ENCODE measurements around the gene COL19A1. TPM values are rescaled to one million over a fixed set of nuclear protein-coding genes. Genes with fewer than 3 reads are reported as not detected.

Gene COL19A1
- total and polyA plus RNA-seq, 7 donors: 0.54 to 1.6 (median 0.83) TPM; not detected in 3

DNA sequence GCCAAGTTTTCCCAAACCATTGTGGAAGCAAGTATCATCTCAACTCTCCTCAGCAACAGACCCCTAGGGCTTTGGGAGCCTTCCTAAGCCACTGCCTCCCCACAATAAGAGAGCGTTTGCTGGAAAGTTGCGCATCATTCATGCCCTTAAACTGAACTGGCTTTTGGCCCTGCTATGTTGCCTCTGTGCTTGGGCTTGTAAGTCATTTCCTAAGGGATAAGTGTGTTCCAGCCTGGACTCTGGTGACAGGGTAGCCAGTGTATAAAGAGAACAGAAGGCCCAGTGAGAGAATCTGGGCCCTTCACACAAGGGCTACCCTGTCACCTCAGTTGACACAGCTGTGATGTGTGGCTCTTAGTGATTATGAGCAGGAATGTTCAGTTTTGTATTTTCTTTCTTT is 358.7 kb downstream of the COL19A1 start:
- H3K27me3 ChIP-seq: no peaks in the 10 kb centered on the region

DNA sequence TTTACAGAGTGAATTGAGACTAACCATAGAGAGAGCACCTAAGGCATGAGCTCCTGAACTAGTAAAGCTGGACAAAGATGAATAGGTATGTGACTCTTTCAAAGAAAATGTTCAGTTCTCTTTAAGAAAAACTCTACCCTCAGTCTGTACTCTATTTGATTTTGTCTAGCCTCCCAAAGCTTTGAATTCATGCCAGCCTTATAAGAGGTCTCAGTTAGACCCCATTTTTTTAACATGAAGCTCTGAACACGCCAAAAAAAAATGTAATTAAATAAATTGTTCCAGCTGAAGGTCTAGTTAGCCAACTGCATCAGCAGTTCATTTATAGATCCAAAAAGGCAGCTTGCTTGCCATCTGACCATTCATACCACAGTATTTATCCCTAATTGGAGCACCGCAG is 365.0 kb downstream of the COL19A1 start:
- H3K27ac ChIP-seq: no peak overlapping the region
- TF ChIP-seq POLR2A (IDR thresholded peaks at IDR 0.05) (no peak), POLR2AphosphoS5 (IDR thresholded peaks at IDR 0.05) (no peak), CTCF (IDR thresholded peaks at IDR 0.05) (no peak), EP300 (IDR thresholded peaks at IDR 0.05) (no peak)
- intact Hi-C loops (cut with DNase I): no loop called here
- no peak for DNase-seq
- H3K27me3 ChIP-seq: no peaks in the 10 kb centered on the region
- no peaks in the 10 kb centered on the region for H3K9me3 ChIP-seq
- no peaks in the 10 kb centered on the region for H3K4me1 ChIP-seq
- no peaks in the 10 kb centered on the region for H3K36me3 ChIP-seq
- WGBS, 2 donors: 80 to 88% methylated on average over 2 of the region's 2 CpGs
- no peak overlapping the region for H3K4me3 ChIP-seq

More for the DNA sequence above, 358.7 kb downstream of the COL19A1 start:
- WGBS, 2 donors: 90 to 96% methylated on average over 2 of the region's 2 CpGs
- no peaks in the 10 kb centered on the region for H3K36me3 ChIP-seq
- no peaks in the 10 kb centered on the region for H3K4me1 ChIP-seq
- H3K9me3 ChIP-seq: no peaks in the 10 kb centered on the region
- intact Hi-C loops (cut with DNase I): no loop called here
- H3K4me3 ChIP-seq: no peak overlapping the region
- no peak for DNase-seq
- no peak overlapping the region for H3K27ac ChIP-seq
- TF ChIP-seq CTCF (IDR thresholded peaks at IDR 0.05) (no peak), EP300 (IDR thresholded peaks at IDR 0.05) (no peak), POLR2AphosphoS5 (IDR thresholded peaks at IDR 0.05) (no peak), POLR2A (IDR thresholded peaks at IDR 0.05) (no peak)

- intact Hi-C loops (cut with DNase I): no loop called here
- Histone ChIP-seq H3K9me3 (no peaks in the 10 kb centered on the region), H3K4me1 (no peaks in the 10 kb centered on the region), H3K27ac (no peak overlapping the region), H3K27me3 (no peaks in the 10 kb centered on the region), H3K4me3 (no peak overlapping the region), H3K36me3 (no peaks in the 10 kb centered on the region)
- WGBS, 2 donors: 24 to 72% methylated on average over 7 of the region's 7 CpGs
- DNase-seq: no peak
- TF ChIP-seq POLR2A (IDR thresholded peaks at IDR 0.05) (no peak), CTCF (IDR thresholded peaks at IDR 0.05) (no peak), POLR2AphosphoS5 (IDR thresholded peaks at IDR 0.05) (no peak), EP300 (IDR thresholded peaks at IDR 0.05) (no peak)
These were observed 368.3 kb downstream of the COL19A1 start for GRCh38 chr6:70234561-70235236.

GRCh38 chr6:70236343-70236742 is 370.0 kb downstream of the COL19A1 start:
- no peak for TF ChIP-seq EP300 (IDR thresholded peaks at IDR 0.05)
- no peak for TF ChIP-seq CTCF (IDR thresholded peaks at IDR 0.05)
- no peak for TF ChIP-seq POLR2A (IDR thresholded peaks at IDR 0.05)
- TF ChIP-seq POLR2AphosphoS5 (IDR thresholded peaks at IDR 0.05): no peak
- intact Hi-C loops (cut with DNase I): no loop called here
- Histone ChIP-seq H3K4me3 (no peak overlapping the region), H3K4me1 (peaks cover 0 to 4% (median 0%) of the 10 kb centered on the region in 4 donors), H3K27ac (no peak overlapping the region), H3K9me3 (no peaks in the 10 kb centered on the region), H3K36me3 (no peaks in the 10 kb centered on the region), H3K27me3 (no peaks in the 10 kb centered on the region)
- 63 to 70% methylated on average over 3 of the region's 3 CpGs for WGBS, 2 donors
- DNase-seq: no peak

- TF ChIP-seq POLR2AphosphoS5 (IDR thresholded peaks at IDR 0.05) (no peak), CTCF (IDR thresholded peaks at IDR 0.05) (no peak), POLR2A (IDR thresholded peaks at IDR 0.05) (no peak), EP300 (IDR thresholded peaks at IDR 0.05) (no peak)
- H3K27me3 ChIP-seq: no peaks in the 10 kb centered on the region
- peaks cover 0 to 4% (median 0%) of the 10 kb centered on the region in 4 donors for H3K4me1 ChIP-seq
- H3K27ac ChIP-seq: no peak overlapping the region
- H3K4me3 ChIP-seq: no peak overlapping the region
- 11 to 45% methylated on average over 3 of the region's 3 CpGs for WGBS, 2 donors
- H3K9me3 ChIP-seq: no peaks in the 10 kb centered on the region
- no peaks in the 10 kb centered on the region for H3K36me3 ChIP-seq
- DNase-seq: no peak
- intact Hi-C loops (cut with DNase I): no loop called here
These were observed 374.7 kb downstream of the COL19A1 start for GRCh38 chr6:70241031-70241430.

All from sigmoid colon (tissue), 7 donors.